ENCODE measurements around the gene DISP3.

The DISP3 gene

GRCh38 chr1:11543392-11543791, 64.4 kb downstream of the DISP3 start:
- DNase-seq (ENCODE audit: low read depth in 2 of 2), result no peak

GRCh38 chr1:11543796-11544195, 64.8 kb downstream of the DISP3 start:
- DNase-seq (ENCODE audit: low read depth in 2 of 2), result no peak

GRCh38 chr1:11546456-11546855, 67.5 kb downstream of the DISP3 start:
- no peak for DNase-seq (ENCODE audit: low read depth in 2 of 2)

GRCh38 chr1:11550664-11551283, 71.8 kb downstream of the DISP3 start:
- peak; percentile 57 to 64 for DNase-seq (ENCODE audit: low read depth in 2 of 2)

GRCh38 chr1:11558276-11558675, 79.3 kb downstream of the DISP3 start:
- no peak for DNase-seq (ENCODE audit: low read depth in 2 of 2)

GRCh38 chr1:11558871-11559590, 80.1 kb downstream of the DISP3 start:
- no peak for DNase-seq (ENCODE audit: low read depth in 2 of 2)

- no peak for DNase-seq (ENCODE audit: low read depth in 2 of 2)
Measured at GRCh38 chr1:11559591-11559970, 80.6 kb downstream of the DISP3 start.

GRCh38 chr1:11560061-11560460, 81.1 kb downstream of the DISP3 start:
- no peak for DNase-seq (ENCODE audit: low read depth in 2 of 2)

GRCh38 chr1:11561740-11562139, 82.8 kb downstream of the DISP3 start:
- no peak for DNase-seq (ENCODE audit: low read depth in 2 of 2)

- no peak for DNase-seq (ENCODE audit: low read depth in 2 of 2)
Measured at GRCh38 chr1:11562664-11563063, 83.7 kb downstream of the DISP3 start.

GRCh38 chr1:11563560-11564069, 84.7 kb downstream of the DISP3 start:
- no peak for DNase-seq (ENCODE audit: low read depth in 2 of 2)

GRCh38 chr1:11564237-11564636, 85.3 kb downstream of the DISP3 start:
- no peak for DNase-seq (ENCODE audit: low read depth in 2 of 2)

GRCh38 chr1:11566042-11566850, 87.3 kb downstream of the DISP3 start:
- DNase-seq (ENCODE audit: low read depth in 2 of 2), result no peak

GRCh38 chr1:11567244-11568065, 88.5 kb downstream of the DISP3 start:
- no peak for DNase-seq (ENCODE audit: low read depth in 2 of 2)

GRCh38 chr1:11568687-11569086, 89.7 kb downstream of the DISP3 start:
- DNase-seq (ENCODE audit: low read depth in 2 of 2), result no peak

GRCh38 chr1:11569551-11569950, 90.6 kb downstream of the DISP3 start:
- DNase-seq (ENCODE audit: low read depth in 2 of 2), result no peak

GRCh38 chr1:11569954-11570353, 91.0 kb downstream of the DISP3 start:
- no peak for DNase-seq (ENCODE audit: low read depth in 2 of 2)

GRCh38 chr1:11570821-11571380, 91.9 kb downstream of the DISP3 start:
- DNase-seq (ENCODE audit: low read depth in 2 of 2), result no peak

- DNase-seq (ENCODE audit: low read depth in 2 of 2), result no peak
Measured at GRCh38 chr1:11571906-11572616, 93.1 kb downstream of the DISP3 start.

- no peak for DNase-seq (ENCODE audit: low read depth in 2 of 2)
Measured at GRCh38 chr1:11573116-11573692, 94.2 kb downstream of the DISP3 start.

All from fibroblast of skin of left quadriceps (primary cell).